Hepatocyte (in vitro differentiated cells): ENCODE results near the gene ZNF146.

Experiments
- CTCF ChIP-seq: fragments of 200-600 bp; sonication (generic); IDR thresholded peaks from 2 replicates; pipeline ENCODE4 v1.5.1; 2016; ENCODE audit warnings: antibody characterized with exemption, mild to moderate bottlenecking; ENCODE audit not compliant: poor library complexity
- EZH2 ChIP-seq: fragments of 200-600 bp; sonication (generic); IDR thresholded peaks from 2 replicates; pipeline ENCODE4 v1.6.1; 2016; ENCODE audit warnings: antibody characterized with exemption, mild to moderate bottlenecking, borderline replicate concordance
- EZH2phosphoT487 ChIP-seq: fragments of 200-600 bp; sonication (generic); IDR thresholded peaks from one replicate; pipeline ENCODE4 v1.6.1; 2018; ENCODE audit warnings: antibody characterized with exemption, mild to moderate bottlenecking, low read depth, moderate library complexity; ENCODE audit not compliant: unreplicated experiment, severe bottlenecking

- TF ChIP-seq EZH2phosphoT487 (no peak), CTCF (no peak), EZH2 (no peak)
These were observed 51.6 kb downstream of the ZNF146 start for GRCh38 chr19:36266375-36266961.
